Diencephalon (tissue), 1 donor: ENCODE results near the gene PRDM13. TPM values are rescaled to one million over a fixed set of nuclear protein-coding genes. Genes with fewer than 3 reads are reported as not detected.

Experiments used
- small RNA-seq: library from RNA; depleted of rRNA; stranded (forward); fragments of <200 nt; gene quantifications from one replicate; pipeline ENCODE3, GENCODE V24; 2014
- total RNA-seq: library from RNA; depleted of rRNA; stranded (reverse); fragments of >200 nt; gene quantifications from one replicate; pipeline ENCODE4 v1.2.3, GENCODE V29; 2014

The PRDM13 gene
- 0.46 TPM for total RNA-seq

GRCh38 chr6:99606656-99607415 lies at the start of gene PRDM13:
Gene PRDM13, plus strand, starts transcription at chr6:99606833. Its CDS starts 202 bp downstream, at chr6:99607035.

GRCh38 chr6:99568103-99568933 lies 38.3 kb upstream of the PRDM13 start, which contains the start of gene CCNC:
Gene CCNC, minus strand, starts transcription at chr6:99568660. Its CDS starts 133 bp downstream, at chr6:99568527.

Small RNAs within 50 kb of the gene (small RNA-seq; reads per million reads assigned to genes)
- not detected for gene RF00019

Other genes with a start within 250 kb of the PRDM13 start
- 9.9 TPM for gene COQ3, start 212.6 kb upstream of the PRDM13 start, total RNA-seq
- 130 TPM for gene PNISR, start 181.5 kb upstream of the PRDM13 start, total RNA-seq
- 43.8 TPM for gene USP45, start 91.4 kb upstream of the PRDM13 start, total RNA-seq
- 87.0 TPM for gene CCNC, start 38.2 kb upstream of the PRDM13 start, total RNA-seq